Thoracic aorta (tissue), 2 donors: Measurements from ENCODE around the gene BMPR2. TPM values are rescaled to one million over a fixed set of nuclear protein-coding genes. Genes with fewer than 3 reads are reported as not detected.
"Not testable (repeated sequence)": the region's sequence is repeated elsewhere in the genome, so short reads cannot be mapped to it uniquely, and the experiment has no call there.

Source experiments
- ATAC-seq: fragments of 150-250 bp; one replicate; pipeline ENCODE4 v1.8.0; 2017; ENCODE audit warnings: low read depth; ENCODE audit not compliant: insufficient number of reproducible peaks, low FRiP score
- DNase-seq: peaks from one replicate; pipeline ENCODE4 v3.0.0-alpha.2; 2020; ENCODE audit warnings: low spot score
- H3K27ac ChIP-seq, 2 donors: fragments of 200-600 bp; sonication (generic); 1 replicate in 1 of 2; 2 replicates in 1 of 2; pipeline ENCODE4 v1.5.1; 2016; ENCODE audit warnings: mild to moderate bottlenecking in 2 of 2, moderate library complexity in 2 of 2
- H3K27me3 ChIP-seq: fragments of 200-600 bp; sonication (generic); replicated peaks from 2 replicates; pipeline ENCODE4 v1.6.0; 2016; ENCODE audit warnings: mild to moderate bottlenecking; ENCODE audit not compliant: insufficient read depth
- H3K36me3 ChIP-seq: fragments of 200-600 bp; sonication (generic); one replicate; pipeline ENCODE4 v1.5.1; 2016
- H3K4me1 ChIP-seq, 2 donors: fragments of 200-600 bp; sonication (generic); 1 replicate in 1 of 2; 2 replicates in 1 of 2; pipeline versions ENCODE4 v1.5.1 to v1.6.0; 2016; ENCODE audit warnings: low read depth in 2 of 2, mild to moderate bottlenecking in 1 of 2; ENCODE audit not compliant: control insufficient read depth in 1 of 2
- H3K4me3 ChIP-seq: fragments of 200-600 bp; sonication (generic); 2 replicates; pipeline ENCODE4 v1.5.1; 2016; ENCODE audit warnings: mild to moderate bottlenecking
- H3K9me3 ChIP-seq: fragments of 200-600 bp; sonication (generic); 2 replicates; pipeline ENCODE4 v1.5.1; 2016
- CTCF ChIP-seq: fragments of 200-600 bp; sonication (generic); IDR thresholded peaks from one replicate; pipeline ENCODE4 v1.5.1; 2019; ENCODE audit warnings: antibody characterized with exemption
- total RNA-seq, 2 donors: library from RNA; depleted of rRNA; stranded (reverse); fragments of >200 nt; gene quantifications; one replicate each; pipeline versions ENCODE4 v1.1.0 to v1.2.3, GENCODE V29; 2016

The BMPR2 gene
- total RNA-seq, 2 donors from 2014 or later: 65.9 to 111 TPM

GRCh38 chr2:202521470-202521869 lies 145.3 kb downstream of the BMPR2 start:
- no peaks in the 10 kb centered on the region for H3K4me1 ChIP-seq
- no peaks in the 10 kb centered on the region for H3K27me3 ChIP-seq
- no peaks in the 10 kb centered on the region for H3K9me3 ChIP-seq
- DNase-seq (no peak), ATAC-seq (no peak)
- H3K4me3 ChIP-seq: no peak overlapping the region
- peaks cover 37% of the 10 kb centered on the region for H3K36me3 ChIP-seq
- TF ChIP-seq CTCF: no peak
- no peak overlapping the region for H3K27ac ChIP-seq

GRCh38 chr2:202529389-202529788 lies 153.3 kb downstream of the BMPR2 start:
- H3K36me3 ChIP-seq: peaks cover 3% of the 10 kb centered on the region
- DNase-seq (no peak), ATAC-seq (no peak)
- no peak for TF ChIP-seq CTCF
- H3K4me1 ChIP-seq: peaks cover 0 to 7% of the 10 kb centered on the region in 2 donors
- H3K27me3 ChIP-seq: no peaks in the 10 kb centered on the region
- no peak overlapping the region for H3K4me3 ChIP-seq
- no peaks in the 10 kb centered on the region for H3K9me3 ChIP-seq
- no peak overlapping the region for H3K27ac ChIP-seq

GRCh38 chr2:202530038-202530437 lies 153.9 kb downstream of the BMPR2 start:
- Histone ChIP-seq H3K36me3 (peaks cover 3% of the 10 kb centered on the region), H3K27ac (no peak overlapping the region), H3K4me3 (no peak overlapping the region), H3K4me1 (peaks cover 0 to 7% of the 10 kb centered on the region in 2 donors), H3K27me3 (no peaks in the 10 kb centered on the region), H3K9me3 (no peaks in the 10 kb centered on the region)
- no peak for DNase-seq
- no peak for ATAC-seq
- no peak for TF ChIP-seq CTCF

- DNase-seq, H3K9me3 ChIP-seq, H3K27me3 ChIP-seq, H3K36me3 ChIP-seq, ATAC-seq, H3K27ac ChIP-seq, H3K4me1 ChIP-seq, H3K4me3 ChIP-seq: not testable (repeated sequence)
These were observed 159.2 kb downstream of the BMPR2 start for GRCh38 chr2:202535290-202535689.

GRCh38 chr2:202541137-202541536 lies 165.0 kb downstream of the BMPR2 start:
- Histone ChIP-seq H3K27ac (peak overlapping the region in 1 of 2 donors; percentile 56), H3K27me3 (no peaks in the 10 kb centered on the region), H3K4me1 (peaks cover 7 to 15% of the 10 kb centered on the region in 2 donors), H3K36me3 (peaks cover 6% of the 10 kb centered on the region), H3K4me3 (no peak overlapping the region), H3K9me3 (no peaks in the 10 kb centered on the region)
- ATAC-seq (no peak), DNase-seq (no peak)
- no peak for TF ChIP-seq CTCF

GRCh38 chr2:202542142-202542541 lies 166.0 kb downstream of the BMPR2 start:
- no peak for ATAC-seq
- Histone ChIP-seq H3K4me1 (peaks cover 7 to 15% of the 10 kb centered on the region in 2 donors), H3K36me3 (peaks cover 6% of the 10 kb centered on the region), H3K27me3 (no peaks in the 10 kb centered on the region), H3K4me3 (no peak overlapping the region), H3K9me3 (no peaks in the 10 kb centered on the region), H3K27ac (peak overlapping the region; percentile 36 to 56)
- no peak for TF ChIP-seq CTCF
- no peak for DNase-seq
